GM13977 (cell line): ENCODE results near the gene CCDC88B.

ENCODE experiments used
- DNase-seq: peaks from one replicate; pipeline ENCODE4 v3.0.0; 2012; ENCODE audit warnings: low spot score
- in situ Hi-C: fragments of 300-500 bp; cut with MboI; formaldehyde crosslinking; loops from one replicate; pipeline ENCODE4 v1.12.0; 2022; ENCODE audit warnings: low sequenced_read_pairs, low pct_unique_long_range_greater_than_20kb, mixed read lengths, inconsistent platforms; ENCODE audit not compliant: unreplicated experiment
- TF ChIP-seq, protein P1 (sequence below): IDR thresholded peaks from 2 replicates; pipeline ENCODE4 v1.5.1; 2012; ENCODE audit warnings: mild to moderate bottlenecking, control low read depth; ENCODE audit not compliant: insufficient read depth; ENCODE audit errors: extremely low read depth, missing control alignments

Gene CCDC88B

DNA sequence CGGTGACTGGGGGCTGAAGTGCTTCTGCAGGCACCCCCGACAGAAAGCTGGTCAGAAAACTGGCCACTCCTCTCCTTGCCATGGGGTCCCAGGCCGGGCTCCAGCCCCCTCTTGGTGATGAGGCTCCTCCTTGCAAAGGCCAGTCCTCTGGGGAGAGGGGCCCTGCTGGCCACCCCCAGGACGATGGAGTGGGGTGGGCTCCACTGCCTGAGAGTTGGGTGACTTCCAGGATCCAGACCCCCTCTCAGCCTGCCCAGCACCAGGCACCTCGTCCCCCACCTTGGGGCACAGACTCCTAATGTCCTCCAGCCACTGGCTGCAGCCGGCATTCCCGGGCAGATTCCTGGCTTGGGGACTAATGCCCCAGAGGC, 18.5 kb downstream of the CCDC88B start:
- TF ChIP-seq, protein P1, sequence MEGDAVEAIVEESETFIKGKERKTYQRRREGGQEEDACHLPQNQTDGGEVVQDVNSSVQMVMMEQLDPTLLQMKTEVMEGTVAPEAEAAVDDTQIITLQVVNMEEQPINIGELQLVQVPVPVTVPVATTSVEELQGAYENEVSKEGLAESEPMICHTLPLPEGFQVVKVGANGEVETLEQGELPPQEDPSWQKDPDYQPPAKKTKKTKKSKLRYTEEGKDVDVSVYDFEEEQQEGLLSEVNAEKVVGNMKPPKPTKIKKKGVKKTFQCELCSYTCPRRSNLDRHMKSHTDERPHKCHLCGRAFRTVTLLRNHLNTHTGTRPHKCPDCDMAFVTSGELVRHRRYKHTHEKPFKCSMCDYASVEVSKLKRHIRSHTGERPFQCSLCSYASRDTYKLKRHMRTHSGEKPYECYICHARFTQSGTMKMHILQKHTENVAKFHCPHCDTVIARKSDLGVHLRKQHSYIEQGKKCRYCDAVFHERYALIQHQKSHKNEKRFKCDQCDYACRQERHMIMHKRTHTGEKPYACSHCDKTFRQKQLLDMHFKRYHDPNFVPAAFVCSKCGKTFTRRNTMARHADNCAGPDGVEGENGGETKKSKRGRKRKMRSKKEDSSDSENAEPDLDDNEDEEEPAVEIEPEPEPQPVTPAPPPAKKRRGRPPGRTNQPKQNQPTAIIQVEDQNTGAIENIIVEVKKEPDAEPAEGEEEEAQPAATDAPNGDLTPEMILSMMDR, result no peak
- in situ Hi-C loops, result no loop called here
- no peak for DNase-seq

DNA sequence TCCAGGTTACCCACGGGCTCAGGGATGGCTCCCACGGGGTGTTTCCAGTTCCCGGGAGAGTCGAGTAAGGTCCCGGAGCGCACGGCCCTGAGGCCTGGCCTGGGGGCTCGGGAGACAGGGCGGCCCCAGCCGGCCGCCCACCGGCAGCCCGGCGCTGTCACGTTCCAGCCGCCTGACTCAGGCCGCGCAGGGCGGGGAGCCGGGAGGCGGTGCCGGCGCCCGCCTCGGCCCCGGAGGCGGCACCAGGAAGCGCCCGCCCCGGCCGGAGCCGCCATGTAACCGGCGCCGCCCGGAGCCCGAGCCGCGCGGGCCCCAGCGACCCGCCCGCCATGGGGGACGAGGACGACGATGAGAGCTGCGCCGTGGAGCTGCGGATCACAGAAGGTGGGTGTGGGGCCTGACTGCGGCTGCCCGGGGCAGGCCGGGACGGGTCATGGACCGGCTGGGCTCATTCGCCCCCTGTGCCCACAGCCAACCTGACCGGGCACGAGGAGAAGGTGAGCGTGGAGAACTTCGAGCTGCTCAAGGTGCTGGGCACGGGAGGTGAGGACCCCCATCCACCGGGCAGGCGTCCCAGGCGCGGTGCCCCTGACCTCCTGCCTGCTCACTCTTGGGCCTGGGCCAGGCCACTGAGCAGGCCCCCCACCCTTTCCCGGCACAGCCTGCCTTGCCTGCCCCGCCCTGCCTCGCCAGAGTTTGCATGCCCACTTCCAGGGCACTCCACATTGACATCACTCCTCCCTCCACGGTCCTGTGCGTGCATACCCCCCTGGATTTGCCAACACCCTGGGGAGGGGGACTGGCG, 19.1 kb downstream of the CCDC88B start, which contains the start of gene RPS6KA4:
Gene RPS6KA4, plus strand, starts transcription at position 256 of the 805 bp plus-strand sequence. Its CDS starts 74 bp downstream, at position 330.
- TF ChIP-seq, protein P1, result no peak
- in situ Hi-C loops, result no loop called here
- peak; percentile 96 for DNase-seq

DNA sequence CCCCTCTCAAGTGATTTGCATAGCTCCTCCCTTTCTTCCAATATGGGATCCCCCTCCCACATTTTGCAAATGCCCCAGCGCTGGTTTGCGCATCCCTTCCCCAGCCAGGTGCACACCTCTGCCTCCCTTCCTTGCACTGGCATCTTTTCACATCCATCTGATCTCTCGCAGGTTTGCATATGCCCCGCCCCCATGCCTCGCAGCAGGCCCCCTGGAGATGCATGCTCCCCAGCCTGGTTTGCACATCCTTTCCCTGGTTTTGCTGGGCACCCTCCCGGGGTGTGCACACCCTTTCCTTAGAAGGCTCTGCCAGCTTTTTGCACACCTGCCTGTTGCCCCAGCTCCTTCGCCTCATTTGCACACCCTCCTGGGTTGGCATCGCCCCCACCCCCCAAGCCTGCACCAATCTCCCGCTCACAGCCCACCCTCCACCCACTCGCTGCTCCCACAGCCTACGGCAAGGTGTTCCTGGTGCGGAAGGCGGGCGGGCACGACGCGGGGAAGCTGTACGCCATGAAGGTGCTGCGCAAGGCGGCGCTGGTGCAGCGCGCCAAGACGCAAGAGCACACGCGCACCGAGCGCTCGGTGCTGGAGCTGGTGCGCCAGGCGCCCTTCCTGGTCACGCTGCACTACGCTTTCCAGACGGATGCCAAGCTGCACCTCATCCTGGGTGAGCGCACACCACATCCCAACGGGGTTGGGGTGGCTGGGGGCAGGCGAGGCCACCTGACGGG, 19.9 kb downstream of the CCDC88B start:
- TF ChIP-seq, protein P1, result peak; percentile 46
- in situ Hi-C loops, result no loop called here
- DNase-seq, result no peak

DNA sequence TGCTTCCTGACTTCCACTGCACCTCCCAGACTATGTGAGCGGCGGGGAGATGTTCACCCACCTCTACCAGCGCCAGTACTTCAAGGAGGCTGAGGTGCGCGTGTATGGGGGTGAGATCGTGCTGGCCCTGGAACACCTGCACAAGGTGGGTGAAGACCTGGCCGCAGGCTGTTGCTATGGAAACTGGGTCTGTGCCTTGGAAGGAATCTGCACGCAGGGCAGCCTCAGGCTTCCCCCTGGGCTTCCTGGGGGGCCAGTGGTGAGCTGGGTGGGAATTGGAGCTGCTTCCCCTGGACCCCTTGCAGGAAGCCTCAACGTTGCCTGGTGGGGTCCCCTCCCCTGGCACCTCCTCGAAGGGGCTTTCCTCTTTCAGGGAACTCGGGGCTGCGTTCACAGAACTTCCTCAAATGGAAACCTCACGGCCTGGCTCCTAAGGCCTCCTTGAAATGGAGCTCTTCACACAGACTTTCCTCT, 20.5 kb downstream of the CCDC88B start:
- TF ChIP-seq, protein P1, result no peak
- DNase-seq, result no peak
- in situ Hi-C loops, result no loop called here

DNA sequence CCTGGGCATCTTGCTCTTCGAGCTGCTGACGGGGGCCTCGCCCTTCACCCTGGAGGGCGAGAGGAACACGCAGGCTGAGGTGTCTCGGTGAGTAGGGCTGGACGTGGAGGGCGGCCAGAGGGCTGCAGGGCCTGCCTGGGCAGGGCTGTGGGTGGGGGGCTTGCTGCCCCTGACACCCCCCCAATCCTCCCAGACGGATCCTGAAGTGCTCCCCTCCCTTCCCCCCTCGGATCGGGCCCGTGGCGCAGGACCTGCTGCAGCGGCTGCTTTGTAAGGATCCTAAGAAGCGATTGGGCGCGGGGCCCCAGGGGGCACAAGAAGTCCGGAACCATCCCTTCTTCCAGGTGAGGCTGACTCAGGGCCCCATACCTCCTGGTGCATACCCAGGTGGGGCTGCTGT, 21.7 kb downstream of the CCDC88B start:
- in situ Hi-C loops, result no loop called here
- no peak for DNase-seq
- TF ChIP-seq, protein P1, result no peak

DNA sequence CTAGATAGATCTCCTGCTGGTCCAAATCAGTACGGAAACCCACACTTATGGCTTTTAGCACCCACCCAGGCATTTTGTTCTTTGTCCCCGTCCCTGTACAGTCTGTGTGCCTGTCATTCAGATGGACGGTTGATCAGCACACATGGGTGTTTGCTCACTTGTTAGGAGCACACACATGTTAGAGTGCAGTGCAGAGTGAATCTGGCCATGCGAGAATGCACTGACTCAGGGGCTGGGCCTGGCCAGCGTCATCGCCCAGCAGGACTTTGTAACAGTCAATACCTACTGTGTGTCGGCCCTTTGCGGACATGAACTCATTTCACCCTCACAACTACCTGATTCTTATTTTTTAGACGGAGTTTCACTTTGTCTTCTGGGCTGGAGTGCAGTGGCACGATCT, 22.3 kb downstream of the CCDC88B start:
- DNase-seq, result no peak
- TF ChIP-seq, protein P1, result no peak
- in situ Hi-C loops, result no loop called here
